EH (cell line): ENCODE results near the gene MEGF8.
"Not testable (repeated sequence)": the region's sequence is repeated elsewhere in the genome, so short reads cannot be mapped to it uniquely, and the experiment has no call there.

ENCODE experiments used
- DNase-seq: peaks from one replicate; pipeline ENCODE4 v3.0.0-alpha.2; 2015; ENCODE audit warnings: low read depth

Gene MEGF8

DNA sequence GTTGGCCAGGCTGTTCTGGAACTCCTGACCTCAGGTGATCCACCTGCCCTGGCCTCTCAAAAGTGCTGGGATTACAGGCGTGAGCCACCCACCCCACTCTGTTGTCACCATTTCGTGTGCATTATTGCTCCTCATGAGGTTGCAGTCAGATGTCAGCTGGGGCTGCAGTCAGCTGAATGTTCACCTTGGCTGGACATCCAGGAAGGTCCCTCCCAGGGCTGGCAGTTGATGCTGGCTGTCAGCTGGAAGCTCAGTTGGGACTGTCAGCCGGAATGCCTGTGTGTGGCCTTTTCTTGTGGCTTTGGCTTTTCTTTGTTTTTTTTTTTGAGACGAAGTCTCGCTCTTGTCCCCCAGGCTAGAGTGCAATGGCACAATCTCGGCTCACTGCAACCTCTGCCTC is 6.6 kb downstream of the MEGF8 start:
- DNase-seq, result no peak

DNA sequence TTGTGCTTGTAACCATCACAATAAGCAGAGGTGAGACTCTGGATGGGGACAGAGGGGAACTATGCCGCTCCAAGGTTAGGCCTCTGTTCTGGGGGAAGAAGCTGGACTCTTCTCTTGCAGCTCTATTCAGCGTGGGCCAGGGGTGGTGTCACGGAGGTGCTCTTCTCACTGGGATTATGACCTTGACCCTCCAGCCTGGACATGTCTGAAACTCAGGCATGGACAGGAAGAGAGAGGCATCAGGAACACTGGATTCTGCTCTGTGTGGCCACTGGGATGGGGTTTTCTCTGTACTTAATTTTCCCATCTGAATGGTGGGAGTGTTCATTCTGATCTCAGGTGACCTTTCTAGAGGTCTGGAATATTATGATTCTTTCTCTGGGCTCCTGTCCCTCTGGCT is 7.6 kb downstream of the MEGF8 start:
- no peak for DNase-seq

DNA sequence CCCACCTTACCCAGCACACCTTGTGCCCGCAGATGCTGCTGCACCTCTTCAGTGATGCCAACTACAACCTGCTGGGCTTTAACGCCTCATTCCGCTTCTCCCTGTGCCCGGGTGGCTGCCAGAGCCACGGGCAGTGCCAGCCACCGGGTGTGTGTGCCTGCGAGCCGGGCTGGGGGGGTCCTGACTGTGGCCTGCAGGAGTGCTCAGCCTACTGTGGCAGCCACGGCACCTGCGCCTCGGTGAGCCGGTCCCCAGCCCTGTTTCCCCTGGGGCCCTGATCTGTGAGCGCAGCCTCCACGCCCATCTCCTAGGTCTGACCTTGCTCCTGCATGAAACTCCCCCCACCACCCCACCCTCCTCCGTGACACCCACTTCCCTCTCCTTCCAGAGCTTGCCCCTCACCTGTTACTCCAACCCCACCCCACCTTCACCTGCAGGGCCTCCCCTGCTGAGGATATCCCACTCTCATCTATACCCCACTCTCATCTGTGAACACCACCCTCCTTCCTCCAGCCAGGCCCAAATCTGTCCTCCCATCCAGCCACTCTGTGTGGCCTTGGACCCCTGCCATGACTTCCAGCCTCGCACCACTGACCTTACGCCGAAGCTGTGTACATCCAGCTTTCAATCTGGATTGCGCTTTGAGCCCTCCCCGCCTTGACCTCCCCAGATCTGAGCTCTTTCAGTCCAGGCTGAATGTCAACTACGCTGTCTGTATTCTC is 8.7 kb downstream of the MEGF8 start:
- no peak for DNase-seq

GRCh38 chr19:42334697-42335373 is 9.4 kb downstream of the MEGF8 start:
- no peak for DNase-seq

DNA sequence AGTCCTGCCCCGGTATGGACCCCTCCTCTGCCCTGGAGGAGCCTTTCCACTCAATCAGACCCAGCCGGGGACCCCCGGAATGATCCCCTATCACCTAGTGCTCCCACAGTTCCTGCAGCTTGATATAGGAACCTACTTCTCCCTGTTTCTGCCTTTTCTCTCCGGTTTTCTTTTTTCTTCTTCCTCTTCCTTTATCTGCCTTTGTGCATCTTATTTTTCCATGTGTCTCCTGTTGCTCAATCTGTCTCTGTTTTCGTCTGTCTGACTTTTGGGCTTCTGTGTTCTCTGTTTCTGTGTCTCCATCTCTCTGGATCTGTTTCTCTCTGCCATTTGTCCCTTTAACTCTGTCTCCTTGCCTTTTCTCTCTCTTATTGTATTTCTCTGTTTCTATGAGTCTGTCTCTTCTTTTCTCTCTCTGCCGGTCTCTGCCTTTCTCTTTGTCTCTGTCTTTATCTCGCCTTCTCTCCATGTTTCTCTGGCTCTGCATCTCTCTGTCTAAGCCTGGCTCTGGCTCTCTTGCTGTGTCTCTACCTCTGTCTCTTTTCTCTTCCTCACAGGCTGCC is 10.0 kb downstream of the MEGF8 start:
- no peak for DNase-seq

DNA sequence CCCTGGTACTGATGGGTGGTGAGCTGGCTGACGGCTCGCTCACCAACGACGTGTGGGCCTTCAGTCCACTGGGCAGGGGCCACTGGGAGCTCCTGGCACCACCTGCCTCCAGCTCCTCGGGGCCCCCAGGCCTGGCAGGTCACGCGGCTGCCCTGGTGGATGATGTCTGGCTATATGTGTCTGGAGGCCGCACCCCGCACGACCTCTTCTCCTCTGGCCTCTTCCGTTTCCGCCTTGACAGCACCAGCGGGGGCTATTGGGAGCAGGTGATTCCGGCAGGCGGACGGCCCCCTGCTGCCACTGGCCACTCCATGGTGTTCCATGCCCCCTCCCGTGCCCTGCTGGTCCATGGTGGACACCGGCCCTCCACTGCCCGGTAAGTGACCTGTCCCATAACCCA is 10.5 kb downstream of the MEGF8 start:
- DNase-seq, result no peak

- peak; percentile 27 for DNase-seq
Observed at GRCh38 chr19:42339126-42339860, 13.9 kb downstream of the MEGF8 start.

- not testable (repeated sequence) for DNase-seq
Observed at GRCh38 chr19:42339922-42340321, 14.5 kb downstream of the MEGF8 start.

GRCh38 chr19:42343344-42344110 is 18.1 kb downstream of the MEGF8 start:
- no peak for DNase-seq

- DNase-seq, result no peak
Observed at GRCh38 chr19:42344336-42344893, 19.0 kb downstream of the MEGF8 start.

- peak; percentile 37 for DNase-seq
Observed at GRCh38 chr19:42345191-42345812, 19.9 kb downstream of the MEGF8 start.

DNA sequence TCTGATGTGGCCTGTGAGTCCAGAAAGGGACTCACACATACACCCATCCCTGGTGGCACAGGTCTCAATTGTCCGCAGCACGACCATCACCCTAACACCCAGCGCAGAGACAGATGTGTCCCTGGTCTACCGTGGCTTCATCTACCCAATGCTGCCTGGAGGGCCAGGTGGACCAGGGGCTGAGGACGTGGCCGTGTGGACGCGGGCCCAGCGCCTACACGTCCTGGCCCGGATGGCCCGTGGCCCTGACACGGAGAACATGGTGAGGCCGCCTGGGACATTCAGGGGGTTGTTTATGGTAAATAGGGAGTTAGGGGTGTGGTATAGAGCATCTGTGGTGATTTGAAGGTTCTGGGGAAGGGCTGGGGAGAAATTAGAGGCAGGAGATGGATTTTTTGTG is 22.8 kb downstream of the MEGF8 start:
- DNase-seq, result no peak

DNA sequence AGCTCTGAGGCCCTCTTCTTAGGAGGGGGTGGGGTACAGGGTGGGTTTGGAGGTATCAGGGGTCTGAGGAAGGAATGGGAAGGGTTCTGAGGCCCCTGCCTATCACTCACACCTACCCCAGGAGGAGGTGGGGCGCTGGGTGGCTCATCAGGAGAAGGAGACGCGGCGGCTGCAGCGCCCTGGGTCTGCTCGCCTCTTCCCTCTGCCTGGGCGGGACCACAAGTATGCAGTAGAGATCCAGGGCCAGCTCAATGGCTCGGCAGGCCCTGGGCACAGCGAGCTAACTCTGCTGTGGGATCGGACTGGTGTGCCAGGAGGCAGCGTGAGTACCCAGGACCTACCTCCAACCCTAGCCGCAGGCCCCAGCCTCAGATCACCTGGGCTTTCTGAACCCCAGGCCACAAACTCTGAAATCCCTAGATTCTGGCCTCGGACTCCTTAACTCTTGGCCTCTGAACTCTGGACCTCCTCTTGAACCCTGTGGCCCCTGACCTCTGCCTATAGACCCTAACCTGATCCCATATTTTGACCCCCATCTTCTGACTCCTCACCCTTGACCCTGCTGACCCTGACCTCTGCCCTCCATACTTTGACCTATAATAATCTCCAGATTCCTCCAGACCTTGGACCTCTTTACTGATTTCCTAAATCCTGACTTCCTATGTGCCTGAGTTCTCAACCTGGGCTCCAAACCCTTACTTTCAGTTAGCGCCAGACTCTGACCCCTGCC is 24.1 kb downstream of the MEGF8 start:
- no peak for DNase-seq

- no peak for DNase-seq
Observed at GRCh38 chr19:42350417-42350816, 25.0 kb downstream of the MEGF8 start.

DNA sequence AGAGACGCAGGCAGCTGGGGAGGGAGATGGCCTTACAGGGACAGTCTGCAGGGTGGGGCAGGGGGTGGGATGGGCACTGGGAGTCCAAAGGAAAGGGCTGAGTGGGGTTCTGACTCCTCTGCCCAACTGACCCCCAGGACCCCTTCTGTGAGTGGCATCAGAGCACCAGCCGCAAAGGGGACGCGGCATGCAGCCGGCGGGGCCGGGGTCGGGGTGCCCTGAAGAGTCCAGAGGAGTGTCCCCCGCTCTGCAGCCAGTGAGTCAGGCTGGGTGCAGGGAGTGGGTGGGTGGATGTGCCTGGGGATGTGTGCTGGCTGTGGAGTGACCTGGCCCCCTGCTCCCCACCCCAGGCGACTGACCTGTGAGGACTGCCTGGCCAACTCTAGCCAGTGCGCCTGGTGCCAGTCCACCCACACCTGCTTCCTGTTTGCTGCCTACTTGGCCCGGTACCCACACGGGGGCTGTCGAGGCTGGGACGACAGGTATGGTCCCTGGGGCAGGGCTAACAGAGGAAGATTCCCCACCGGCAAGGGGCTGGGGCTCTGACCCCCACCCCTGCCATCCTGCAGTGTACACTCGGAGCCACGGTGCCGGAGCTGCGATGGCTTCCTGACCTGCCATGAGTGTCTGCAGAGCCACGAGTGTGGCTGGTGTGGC is 25.8 kb downstream of the MEGF8 start:
- DNase-seq, result no peak

- DNase-seq, result peak; percentile 21
Observed at GRCh38 chr19:42352301-42353259, 27.1 kb downstream of the MEGF8 start.

DNA sequence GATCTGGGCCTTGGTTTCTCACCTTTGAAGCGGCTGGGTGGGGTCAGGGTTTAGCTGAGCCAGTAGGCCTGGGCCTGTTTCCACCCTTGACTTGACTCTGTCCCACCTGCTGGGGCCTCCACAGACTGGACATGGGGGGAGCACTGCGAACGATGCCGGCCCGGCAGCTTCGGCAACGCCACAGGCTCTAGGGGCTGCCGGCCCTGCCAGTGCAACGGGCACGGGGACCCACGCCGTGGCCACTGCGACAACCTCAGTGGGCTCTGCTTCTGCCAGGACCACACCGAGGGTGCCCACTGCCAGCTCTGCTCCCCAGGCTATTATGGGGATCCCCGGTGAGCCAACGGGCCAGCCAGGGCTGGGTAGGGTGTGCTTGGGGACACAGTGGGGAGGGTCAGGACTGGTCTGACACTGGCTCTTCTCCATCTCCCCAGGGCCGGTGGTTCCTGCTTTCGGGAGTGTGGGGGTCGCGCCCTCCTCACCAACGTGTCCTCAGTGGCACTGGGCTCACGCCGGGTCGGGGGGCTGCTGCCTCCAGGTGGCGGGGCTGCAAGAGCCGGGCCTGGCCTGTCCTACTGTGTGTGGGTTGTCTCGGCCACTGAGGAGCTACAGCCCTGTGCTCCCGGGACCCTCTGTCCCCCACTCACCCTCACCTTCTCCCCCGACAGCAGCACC is 28.0 kb downstream of the MEGF8 start:
- DNase-seq, result no peak

DNA sequence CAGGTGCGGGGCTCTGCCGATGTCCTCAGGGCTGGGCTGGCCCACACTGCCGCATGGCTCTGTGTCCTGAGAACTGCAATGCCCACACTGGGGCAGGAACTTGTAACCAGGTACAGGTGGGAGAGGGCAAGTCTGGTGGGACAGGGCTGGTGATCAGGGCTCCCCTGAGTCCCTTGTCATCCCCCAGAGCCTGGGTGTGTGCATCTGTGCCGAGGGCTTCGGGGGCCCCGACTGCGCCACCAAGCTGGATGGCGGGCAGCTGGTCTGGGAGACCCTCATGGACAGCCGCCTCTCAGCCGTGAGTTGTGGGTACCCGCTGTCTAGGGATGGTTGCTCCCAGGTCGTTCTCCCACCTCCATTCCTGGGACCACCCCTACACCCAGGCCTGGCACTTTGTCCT is 30.5 kb downstream of the MEGF8 start:
- DNase-seq, result no peak
